GM12878 (cell line): ENCODE results near the gene MCEE.

ENCODE experiments used
- CHD1 ChIP-seq: IDR thresholded peaks from 2 replicates; pipeline ENCODE4 v1.6.1; 2012; ENCODE audit warnings: low read depth, low read length, improper control_type of control experiment
- CTCF ChIP-seq, 3 experiments: IDR thresholded peaks in 2 of 3; conservative IDR thresholded peaks in 1 of 3; 2 replicates each; pipeline ENCODE4 v1.5.1; 2011; ENCODE audit warnings: low read depth in 3 of 3, low read length in 3 of 3, mild to moderate bottlenecking in 3 of 3, control low read depth in 2 of 3, moderate library complexity in 2 of 3, inconsistent platforms in 1 of 3, mixed read lengths in 1 of 3; ENCODE audit not compliant: control insufficient read depth in 2 of 3, insufficient read depth in 1 of 3; ENCODE audit errors: extremely low read depth in 1 of 3
- HDGF ChIP-seq: fragments of 450-650 bp; IDR thresholded peaks from 2 replicates; pipeline ENCODE4 v1.6.1; 2016; ENCODE audit warnings: antibody characterized with exemption
- PRDM15 ChIP-seq: fragments of 450-650 bp; formaldehyde crosslinking; IDR thresholded peaks from 2 replicates; pipeline ENCODE4 v1.4.0; 2020; ENCODE audit warnings: mild to moderate bottlenecking, moderate library complexity
- SMAD1 ChIP-seq: fragments of 450-650 bp; IDR thresholded peaks from 2 replicates; pipeline ENCODE4 v1.6.1; 2018; ENCODE audit warnings: mild to moderate bottlenecking, low read depth; ENCODE audit not compliant: partially characterized antibody
- STAT3 ChIP-seq: IDR thresholded peaks from 2 replicates; pipeline ENCODE4 v1.6.1; 2011; ENCODE audit warnings: low read depth, low read length, improper control_type of control experiment
- SUZ12 ChIP-seq: fragments of 200-600 bp; sonication (generic); IDR thresholded peaks from one replicate; pipeline ENCODE4 v1.6.1; 2018; ENCODE audit warnings: antibody characterized with exemption, mild to moderate bottlenecking; ENCODE audit not compliant: unreplicated experiment
- ZSCAN29 ChIP-seq: fragments of 450-650 bp; IDR thresholded peaks from 2 replicates; pipeline ENCODE4 v1.6.1; 2017; ENCODE audit warnings: mild to moderate bottlenecking, moderate library complexity

GRCh38 chr2:71070294-71071093 is 59.5 kb downstream of the MCEE start:
- TF ChIP-seq CTCF (IDR thresholded peaks at IDR 0.05 in 2 of 3, conservative IDR thresholded peaks at IDR 0.05 in 1 of 3; ENCODE audit: control insufficient read depth in 2 of 3, extremely low read depth in 1 of 3, insufficient read depth in 1 of 3, low read depth in 3 of 3, low read length in 3 of 3) (peak; percentile 50 to 60 (median 59)), ZSCAN29 (no peak), SUZ12 (no peak), SMAD1 (no peak), CHD1 (no peak), HDGF (no peak), STAT3 (no peak), PRDM15 (CRISPR knock-in tag) (no peak)
